GM12878 (cell line): ENCODE measurements around the gene OSBP. TPM values are rescaled to one million over a fixed set of nuclear protein-coding genes. Genes with fewer than 3 reads are reported as not detected.

Experiments used
- ATAC-seq: fragments of 200-7000 bp; cut with Tn5 transposase; 3 replicates; pipeline ENCODE4 v1.9.1; 2020; ENCODE audit warnings: mild to moderate bottlenecking, moderate library complexity
- BruUV-seq: library from RNA; stranded (reverse); fragments of 400-500 nt; replicated peaks from 2 replicates; lab custom pipeline; 2021; lab: Mats Ljungman, UMichigan
- CTCF ChIA-PET: fragments of 300-600 bp; sonication (Branson Sonifier 250); formaldehyde crosslinking; extraction: SDS; loops from one replicate; lab custom pipeline; 2021; ENCODE audit warnings: inconsistent platforms; lab: Yijun Ruan, JAX
- POLR2A ChIA-PET: fragments of 350-600 bp; formaldehyde crosslinking; extraction: SDS; loops from one replicate; lab custom pipeline; 2021; ENCODE audit warnings: inconsistent platforms; lab: Charles Lee
- RAD21 ChIA-PET: fragments of 300-600 bp; sonication (Branson Sonifier 250); formaldehyde crosslinking; loops from one replicate; lab custom pipeline; 2023; ENCODE audit warnings: antibody characterized with exemption; ENCODE audit not compliant: unreplicated experiment; lab: Charles Lee
- SMC1A ChIA-PET: fragments of 300-600 bp; sonication (Branson Sonifier 250); formaldehyde crosslinking; loops from one replicate; lab custom pipeline; 2023; ENCODE audit not compliant: unreplicated experiment, uncharacterized antibody; lab: Charles Lee
- DNase-seq: peaks from one replicate; pipeline ENCODE4 v3.0.0-alpha.2; 2011; ENCODE audit warnings: low read depth, low spot score
- FAIRE-seq: peaks from 3 replicates; lab custom pipeline; 2011; peaks lifted over from hg19 to GRCh38; lab: Jason Lieb, UNC
- H2AFZ ChIP-seq: 2 replicates; pipeline ENCODE4 v1.6.0; 2011; ENCODE audit warnings: low read depth, low read length, control low read depth; ENCODE audit not compliant: control insufficient read depth
- H3K27ac ChIP-seq: 2 replicates; pipeline ENCODE4 v1.5.1; 2011; ENCODE audit warnings: control low read depth; ENCODE audit not compliant: control insufficient read depth, insufficient read depth
- H3K27me3 ChIP-seq, 2 experiments: replicated peaks in 1 of 2; 2 replicates each; pipeline versions ENCODE4 v1.6.0 to v1.6.1; 2011; ENCODE audit warnings: low read length in 1 of 2; ENCODE audit not compliant: control insufficient read depth in 2 of 2, insufficient read depth in 2 of 2
- H3K36me3 ChIP-seq, 2 experiments: 2 replicates each; pipeline ENCODE4 v1.5.1; 2011; ENCODE audit warnings: low read length in 1 of 2; ENCODE audit not compliant: control insufficient read depth in 2 of 2, insufficient read depth in 2 of 2
- H3K4me1 ChIP-seq: 2 replicates; pipeline ENCODE4 v1.6.1; 2011; ENCODE audit warnings: mild to moderate bottlenecking, low read length, moderate library complexity, mixed read lengths; ENCODE audit not compliant: control insufficient read depth, insufficient read depth
- H3K4me2 ChIP-seq: 2 replicates; pipeline ENCODE4 v1.6.0; 2011; ENCODE audit warnings: control low read depth; ENCODE audit not compliant: control insufficient read depth, insufficient read depth
- H3K4me3 ChIP-seq: fragments of 200-600 bp; sonication (generic); 2 replicates; pipeline ENCODE4 v1.5.1; 2016
- H3K79me2 ChIP-seq: 2 replicates; pipeline ENCODE4 v1.6.0; 2011; ENCODE audit warnings: low read length; ENCODE audit not compliant: control insufficient read depth, insufficient read depth
- H3K9ac ChIP-seq: 2 replicates; pipeline ENCODE4 v1.8.0; 2011; ENCODE audit warnings: low read length, control low read depth, mixed read lengths; ENCODE audit not compliant: control insufficient read depth, insufficient read depth
- H3K9me3 ChIP-seq: replicated peaks from 3 replicates; pipeline ENCODE4 v1.5.1; 2011; ENCODE audit warnings: mild to moderate bottlenecking, low read length; ENCODE audit not compliant: control insufficient read depth, insufficient read depth
- H4K20me1 ChIP-seq: 2 replicates; pipeline ENCODE4 v1.6.0; 2011; ENCODE audit not compliant: control insufficient read depth, insufficient read depth
- ASH2L ChIP-seq: fragments of 300-600, 200-600 bp; sonication (generic); IDR thresholded peaks from 2 replicates; pipeline ENCODE4 v1.6.1; 2017; ENCODE audit warnings: low read depth, mild to moderate bottlenecking, borderline replicate concordance
- DPF2 ChIP-seq: fragments of 450-650 bp; IDR thresholded peaks from 2 replicates; pipeline ENCODE4 v1.6.1; 2017; ENCODE audit warnings: mild to moderate bottlenecking
- EGR1 ChIP-seq, 2 experiments: IDR thresholded peaks; 1 replicate in 1 of 2; 2 replicates in 1 of 2; pipeline ENCODE4 v1.6.1; 2011 to 2012; ENCODE audit warnings: low read depth in 2 of 2, low read length in 2 of 2, borderline replicate concordance in 1 of 2, mild to moderate bottlenecking in 1 of 2, moderate library complexity in 1 of 2
- FOS ChIP-seq: IDR thresholded peaks from 3 replicates; pipeline ENCODE4 v1.6.1; 2011; ENCODE audit warnings: borderline replicate concordance; ENCODE audit not compliant: insufficient read length; ENCODE audit errors: extremely low read depth
- HDAC6 ChIP-seq: fragments of 200-600 bp; sonication (generic); IDR thresholded peaks from one replicate; pipeline ENCODE4 v1.8.0; 2017; ENCODE audit warnings: antibody characterized with exemption; ENCODE audit not compliant: unreplicated experiment
- HSF1 ChIP-seq: fragments of 150-350 bp; IDR thresholded peaks from 2 replicates; pipeline ENCODE4 v1.6.1; 2014; ENCODE audit warnings: mild to moderate bottlenecking, low read depth, low read length
- POU2F2 ChIP-seq: IDR thresholded peaks from 3 replicates; pipeline ENCODE4 v1.6.1; 2011; ENCODE audit warnings: low read depth, mild to moderate bottlenecking, low read length, borderline replicate concordance
- USF2 ChIP-seq: IDR thresholded peaks from 2 replicates; pipeline ENCODE4 v1.6.1; 2011; ENCODE audit warnings: low read depth, low read length, improper control_type of control experiment, borderline replicate concordance
- ZNF274 ChIP-seq: IDR thresholded peaks from one replicate; pipeline ENCODE4 v1.8.0; 2011; ENCODE audit not compliant: insufficient read length, insufficient read depth
- WGBS: methylation state at CpG from one replicate; pipeline ENCODE4 v1.1.6; 2016; ENCODE audit warnings: low lambda C conversion rate; ENCODE audit not compliant: insufficient replicate concordance, insufficient coverage; ENCODE audit errors: missing lambda C conversion rate; 5-methylcytosine and 5-hydroxymethylcytosine counted together
- in situ Hi-C: fragments of 300-500 bp; cut with MboI; formaldehyde crosslinking; loops from 9 replicates; pipeline ENCODE4 v1.14.3; 2018; ENCODE audit warnings: mixed read lengths
- intact Hi-C: fragments of 100-400 bp; cut with micrococcal nuclease; formaldehyde crosslinking; loops from one replicate; pipeline ENCODE4 v1.14.2; 2022; ENCODE audit not compliant: unreplicated experiment
- polyA plus RNA-seq, 11 experiments: library from polyadenylated mRNA; depleted of rRNA in 4 of 11; unstranded in 6 of 11; stranded (reverse) in 5 of 11; fragments of >200 nt; fragmentation: Nextera tagmentation in 4 of 11; fragmentation: Illumina TruSeq in 1 of 11; extraction: Ambion mirVana in 4 of 11; extraction: Trizol in 1 of 11; gene quantifications; 1 replicate in 1 of 11; 2 replicates in 10 of 11; pipeline versions ENCODE4 v1.2.1 to v1.2.3, GENCODE V29; 2011 to 2016; ENCODE audit warnings: inconsistent platforms in 2 of 11, missing spikeins in 2 of 11, low read depth in 1 of 11
- total RNA-seq, 4 experiments: library from RNA; depleted of rRNA in 3 of 4; stranded (reverse); fragments of >200 nt in 3 of 4; fragmentation: Illumina TruSeq in 1 of 4; extraction: Trizol in 1 of 4; gene quantifications; 2 replicates each; pipeline versions ENCODE4 v1.2.1 to v1.2.3, GENCODE V29; 2013 to 2021

OSBP gene
- total and polyA plus RNA-seq, 10 of the 15 experiments (the other 5 are each of a cell fraction or from before 2014, with no cell fraction given): 5.9 to 41.2 (median 21.7) TPM

GRCh38 chr11:59625703-59626102 lies 10.1 kb upstream of the OSBP start:
- WGBS: 86% methylated on average over 3 of the region's 3 CpGs
- Histone ChIP-seq H3K36me3 (no peaks in the 10 kb centered on the region), H3K27me3 (no peaks in the 10 kb centered on the region), H3K79me2 (no peaks in the 10 kb centered on the region), H3K9ac (no peak overlapping the region), H3K27ac (no peak overlapping the region), H2AFZ (no peak overlapping the region), H3K9me3 (no peaks in the 10 kb centered on the region), H4K20me1 (no peaks in the 10 kb centered on the region), H3K4me3 (no peak overlapping the region), H3K4me2 (no peak overlapping the region)
- POLR2A ChIA-PET: no interaction called here
- DNase-seq: no peak
- in situ Hi-C loops (no loop called here), intact Hi-C loops (no loop called here)
- CTCF ChIA-PET: interaction anchor here (1.6 kb wide), 1 partner anchor 10 kb away, joined by 6 read pairs; the partner anchor contains the start of gene OSBP
- BruUV-seq: no TSS peak
- RAD21 ChIA-PET: no interaction called here
- FAIRE-seq: no peak
- ATAC-seq: no peak
- TF ChIP-seq ZNF274 (no peak), POU2F2 (no peak), FOS (no peak), HDAC6 (no peak), ASH2L (no peak), HSF1 (no peak), DPF2 (no peak), EGR1 (IDR thresholded peaks at IDR 0.05; ENCODE audit: borderline replicate concordance in 1 of 2, low read depth in 2 of 2, low read length in 2 of 2) (no peak), USF2 (no peak)
- TF ChIP-seq, all 136 proteins: peak for 0
- SMC1A ChIA-PET: interaction anchor here (0.6 kb wide), 1 partner anchor 55 kb away, joined by 3 read pairs; no protein-coding TSS in a partner anchor
- no peaks in the 10 kb centered on the region for H3K4me1 ChIP-seq
